NCI-H1417 (cell line): Measurements from ENCODE around the gene ARHGAP6.
"Not testable (repeated sequence)": the region's sequence is repeated elsewhere in the genome, so short reads cannot be mapped to it uniquely, and the experiment has no call there.

Source experiments
- DNase-seq, 3 experiments: peaks; one replicate each; lab custom pipeline; 2025; lab: John Stamatoyannopoulos, UW

Gene ARHGAP6

GRCh38 chrX:11399489-11400094, 266.1 kb downstream of the ARHGAP6 start:
- no peak for DNase-seq

GRCh38 chrX:11398785-11399184, 266.9 kb downstream of the ARHGAP6 start:
- DNase-seq = no peak

GRCh38 chrX:11398139-11398538, 267.6 kb downstream of the ARHGAP6 start:
- DNase-seq = no peak

GRCh38 chrX:11397680-11398079, 268.0 kb downstream of the ARHGAP6 start:
- DNase-seq = no peak

- no peak for DNase-seq
Measured at GRCh38 chrX:11395859-11396258, 269.9 kb downstream of the ARHGAP6 start.

- no peak for DNase-seq
Measured at GRCh38 chrX:11393949-11394654, 271.6 kb downstream of the ARHGAP6 start.

- DNase-seq = no peak
Measured at GRCh38 chrX:11386812-11387211, 278.9 kb downstream of the ARHGAP6 start.

- DNase-seq = no peak
Measured at GRCh38 chrX:11386001-11386523, 279.7 kb downstream of the ARHGAP6 start.

GRCh38 chrX:11382930-11383329, 282.8 kb downstream of the ARHGAP6 start:
- peak in 1 of 3 experiments; percentile 52 for DNase-seq

GRCh38 chrX:11381464-11381863, 284.3 kb downstream of the ARHGAP6 start:
- peak; percentile 30 to 75 (median 60) for DNase-seq

GRCh38 chrX:11380187-11380844, 285.4 kb downstream of the ARHGAP6 start:
- DNase-seq = no peak

GRCh38 chrX:11376163-11376562, 289.6 kb downstream of the ARHGAP6 start:
- DNase-seq = no peak

- no peak for DNase-seq
Measured at GRCh38 chrX:11375614-11376119, 290.1 kb downstream of the ARHGAP6 start.

- peak in 1 of 3 experiments; percentile 28 for DNase-seq
Measured at GRCh38 chrX:11374570-11374969, 291.1 kb downstream of the ARHGAP6 start.

- no peak for DNase-seq
Measured at GRCh38 chrX:11371106-11371505, 294.6 kb downstream of the ARHGAP6 start.

- no peak for DNase-seq
Measured at GRCh38 chrX:11367609-11368430, 297.9 kb downstream of the ARHGAP6 start.

- DNase-seq = no peak
Measured at GRCh38 chrX:11366998-11367595, 298.6 kb downstream of the ARHGAP6 start.

GRCh38 chrX:11365426-11365825, 300.3 kb downstream of the ARHGAP6 start:
- DNase-seq = no peak

- DNase-seq = no peak
Measured at GRCh38 chrX:11364835-11365234, 300.9 kb downstream of the ARHGAP6 start.

- not testable (repeated sequence) for DNase-seq
Measured at GRCh38 chrX:11363825-11364224, 301.9 kb downstream of the ARHGAP6 start.

GRCh38 chrX:11363069-11363594, 302.6 kb downstream of the ARHGAP6 start:
- DNase-seq = no peak
